Mesenchymal stem cell (in vitro differentiated cells and primary cell): Measurements from ENCODE around the gene PHTF1.

Experiments
- DNase-seq: peaks from one replicate; pipeline ENCODE4 v3.0.0-alpha.2; 2013
- H2AFZ ChIP-seq: one replicate; pipeline ENCODE4 v1.6.1; 2013; ENCODE audit warnings: low read depth, mild to moderate bottlenecking, control low read depth, inconsistent platforms, low read length, moderate library complexity
- H2AK5ac ChIP-seq: 2 replicates; pipeline ENCODE4 v1.6.1; 2013; ENCODE audit warnings: low read length, moderate library complexity, mild to moderate bottlenecking, inconsistent platforms; ENCODE audit not compliant: severe bottlenecking
- H2BK120ac ChIP-seq: one replicate; pipeline ENCODE4 v1.6.1; 2013; ENCODE audit warnings: low read depth, mild to moderate bottlenecking, inconsistent platforms, low read length, moderate library complexity
- H2BK12ac ChIP-seq, 2 experiments: one replicate each; pipeline ENCODE4 v1.6.1; 2013; ENCODE audit warnings: inconsistent platforms in 2 of 2, low read length in 2 of 2, mild to moderate bottlenecking in 2 of 2, moderate library complexity in 2 of 2, control low read depth in 1 of 2
- H2BK15ac ChIP-seq: one replicate; pipeline ENCODE4 v1.6.1; 2013; ENCODE audit warnings: mild to moderate bottlenecking, low read depth, inconsistent platforms; ENCODE audit not compliant: poor library complexity, severe bottlenecking
- H2BK5ac ChIP-seq: 2 replicates; pipeline ENCODE4 v1.6.1; 2013; ENCODE audit warnings: low read depth, mild to moderate bottlenecking, low read length, control low read depth, inconsistent platforms; ENCODE audit not compliant: poor library complexity, severe bottlenecking
- H3K14ac ChIP-seq, 2 experiments: one replicate each; pipeline ENCODE4 v1.6.1; 2013; ENCODE audit warnings: inconsistent platforms in 2 of 2, low read length in 2 of 2, control low read depth in 1 of 2, mild to moderate bottlenecking in 1 of 2, moderate library complexity in 1 of 2
- H3K18ac ChIP-seq, 2 experiments: one replicate each; pipeline ENCODE4 v1.6.1; 2013; ENCODE audit warnings: inconsistent platforms in 2 of 2, low read length in 2 of 2, control low read depth in 1 of 2, low read depth in 1 of 2, mild to moderate bottlenecking in 1 of 2
- H3K23ac ChIP-seq, 2 experiments: one replicate each; pipeline ENCODE4 v1.6.1; 2013; ENCODE audit warnings: inconsistent platforms in 2 of 2, low read length in 2 of 2, mild to moderate bottlenecking in 2 of 2, moderate library complexity in 2 of 2, control low read depth in 1 of 2
- H3K27ac ChIP-seq: 2 replicates; pipeline ENCODE4 v1.5.1; 2013; ENCODE audit warnings: mild to moderate bottlenecking, moderate library complexity, low read length, control low read depth, inconsistent platforms; ENCODE audit not compliant: poor library complexity, severe bottlenecking
- H3K27me3 ChIP-seq, 2 experiments: 2 replicates each; pipeline versions ENCODE4 v1.6.1 to v1.7.0; 2013; ENCODE audit warnings: low read length in 2 of 2, mild to moderate bottlenecking in 2 of 2, moderate library complexity in 2 of 2, control low read depth in 1 of 2, inconsistent platforms in 1 of 2; ENCODE audit not compliant: control insufficient read depth in 1 of 2, insufficient read depth in 1 of 2
- H3K36me3 ChIP-seq, 2 experiments: 2 replicates each; pipeline versions ENCODE4 v1.6.1 to v1.7.0; 2013; ENCODE audit warnings: low read length in 2 of 2, control low read depth in 1 of 2, inconsistent platforms in 1 of 2, low read depth in 1 of 2, mild to moderate bottlenecking in 1 of 2; ENCODE audit not compliant: insufficient read depth in 2 of 2, control insufficient read depth in 1 of 2
- H3K4ac ChIP-seq, 2 experiments: one replicate each; pipeline ENCODE4 v1.6.1; 2013; ENCODE audit warnings: inconsistent platforms in 2 of 2, low read length in 2 of 2, mild to moderate bottlenecking in 2 of 2, moderate library complexity in 2 of 2, control low read depth in 1 of 2, low read depth in 1 of 2
- H3K4me1 ChIP-seq: 2 replicates; pipeline ENCODE4 v1.6.1; 2013; ENCODE audit warnings: low read depth, low read length, control low read depth; ENCODE audit not compliant: control insufficient read depth, insufficient read depth
- H3K4me2 ChIP-seq: 2 replicates; pipeline ENCODE4 v1.6.1; 2013; ENCODE audit warnings: low read length, mild to moderate bottlenecking, inconsistent platforms; ENCODE audit not compliant: poor library complexity, severe bottlenecking
- H3K4me3 ChIP-seq, 2 experiments: 2 replicates each; pipeline versions ENCODE4 v1.5.1 to v1.7.0; 2013; ENCODE audit warnings: low read length in 2 of 2, mild to moderate bottlenecking in 2 of 2, control low read depth in 1 of 2, low read depth in 1 of 2; ENCODE audit not compliant: insufficient read depth in 1 of 2
- H3K79me1 ChIP-seq: replicated peaks from 2 replicates; pipeline ENCODE4 v1.6.1; 2013; ENCODE audit warnings: mild to moderate bottlenecking, control low read depth, low read length, inconsistent platforms; ENCODE audit not compliant: poor library complexity, severe bottlenecking
- H3K9ac ChIP-seq: 2 replicates; pipeline ENCODE4 v1.7.0; 2013; ENCODE audit warnings: mild to moderate bottlenecking, low read length, moderate library complexity
- H3K9me3 ChIP-seq: 2 replicates; pipeline ENCODE4 v1.7.0; 2013; ENCODE audit warnings: mild to moderate bottlenecking, low read length; ENCODE audit not compliant: control insufficient read depth
- H4K8ac ChIP-seq: one replicate; pipeline ENCODE4 v1.6.1; 2013; ENCODE audit warnings: inconsistent platforms, mild to moderate bottlenecking, low read length, moderate library complexity
- H4K91ac ChIP-seq: one replicate; pipeline ENCODE4 v1.6.1; 2013; ENCODE audit warnings: mild to moderate bottlenecking, low read length, inconsistent platforms
- WGBS: methylation state at CpG from one replicate; pipeline ENCODE4 v1.1.7; 2013; ENCODE audit warnings: mixed read lengths; 5-methylcytosine and 5-hydroxymethylcytosine counted together

The PHTF1 gene

GRCh38 chr1:113674591-113674990, 84.7 kb downstream of the PHTF1 start:
- WGBS = 98% methylated on average over 1 of the region's 1 CpG
- no peak overlapping the region for H3K23ac ChIP-seq

GRCh38 chr1:113672491-113672890, 86.8 kb downstream of the PHTF1 start:
- Histone ChIP-seq H3K23ac (no peak overlapping the region), H3K36me3 (peaks cover 0 to 21% of the 10 kb centered on the region in 2 experiments), H3K4ac (no peak overlapping the region), H3K18ac (no peak overlapping the region), H3K27me3 (no peaks in the 10 kb centered on the region), H4K91ac (no peak overlapping the region), H3K4me2 (no peak overlapping the region), H2BK120ac (no peak overlapping the region), H3K9ac (no peak overlapping the region), H3K27ac (no peak overlapping the region), H2BK15ac (no peak overlapping the region), H2AFZ (no peak overlapping the region), H2AK5ac (no peak overlapping the region), H3K4me3 (no peak overlapping the region), H3K14ac (no peak overlapping the region), H3K79me1 (no peaks in the 10 kb centered on the region), H3K9me3 (no peaks in the 10 kb centered on the region), H3K4me1 (peaks cover 2% of the 10 kb centered on the region), H2BK5ac (no peak overlapping the region), H2BK12ac (no peak overlapping the region), H4K8ac (no peak overlapping the region)
- DNase-seq = no peak
- 95% methylated on average over 4 of the region's 4 CpGs for WGBS

More at GRCh38 chr1:113674591-113674990, 84.7 kb downstream of the PHTF1 start:
- Histone ChIP-seq H4K8ac (no peak overlapping the region), H3K4me3 (no peak overlapping the region), H3K4me2 (no peak overlapping the region), H3K79me1 (no peaks in the 10 kb centered on the region), H2BK12ac (no peak overlapping the region), H3K27me3 (no peaks in the 10 kb centered on the region), H3K4me1 (peaks cover 2% of the 10 kb centered on the region), H3K4ac (no peak overlapping the region), H2BK15ac (no peak overlapping the region), H2BK5ac (no peak overlapping the region), H3K9ac (no peak overlapping the region), H2AFZ (no peak overlapping the region), H4K91ac (no peak overlapping the region), H2BK120ac (no peak overlapping the region), H2AK5ac (no peak overlapping the region), H3K9me3 (no peaks in the 10 kb centered on the region), H3K36me3 (peaks cover 0 to 21% of the 10 kb centered on the region in 2 experiments), H3K27ac (no peak overlapping the region), H3K18ac (no peak overlapping the region), H3K14ac (no peak overlapping the region)
- no peak for DNase-seq

DNA sequence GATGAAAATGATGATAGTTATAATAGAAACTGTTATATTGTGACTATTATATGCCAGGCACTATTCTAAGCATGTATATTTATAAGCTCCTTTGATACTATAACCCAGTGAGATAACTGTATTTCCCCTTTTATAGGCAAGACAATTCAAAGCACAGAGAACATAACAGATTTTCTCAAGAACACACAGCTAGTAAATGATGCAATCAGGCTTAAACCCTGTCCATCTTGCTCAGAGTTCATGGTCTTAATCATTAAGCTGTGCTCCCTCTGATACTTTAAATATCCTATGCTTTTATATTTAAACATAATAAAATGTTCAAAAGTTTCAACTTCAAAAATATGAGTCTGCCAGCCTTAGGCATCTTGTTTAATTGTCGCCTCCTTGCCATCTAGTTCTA, 88.6 kb downstream of the PHTF1 start:
- H3K9me3 ChIP-seq = peaks cover 3% of the 10 kb centered on the region
- H3K27ac ChIP-seq = no peak overlapping the region
- H3K9ac ChIP-seq = no peak overlapping the region
- no peak overlapping the region for H3K18ac ChIP-seq
- H3K79me1 ChIP-seq = no peaks in the 10 kb centered on the region
- H3K14ac ChIP-seq = no peak overlapping the region
- H2BK15ac ChIP-seq = no peak overlapping the region
- H4K91ac ChIP-seq = no peak overlapping the region
- DNase-seq = no peak
- no peak overlapping the region for H3K4me2 ChIP-seq
- no peaks in the 10 kb centered on the region for H3K27me3 ChIP-seq
- 100% methylated on average over 1 of the region's 1 CpG for WGBS
- H3K36me3 ChIP-seq = peaks cover 0 to 29% of the 10 kb centered on the region in 2 experiments
- no peak overlapping the region for H2BK120ac ChIP-seq
- no peak overlapping the region for H3K4ac ChIP-seq
- H2BK5ac ChIP-seq = no peak overlapping the region
- H2AK5ac ChIP-seq = no peak overlapping the region
- no peak overlapping the region for H2AFZ ChIP-seq
- no peaks in the 10 kb centered on the region for H3K4me1 ChIP-seq
- no peak overlapping the region for H3K4me3 ChIP-seq
- no peak overlapping the region for H4K8ac ChIP-seq
- H3K23ac ChIP-seq = no peak overlapping the region
- H2BK12ac ChIP-seq = no peak overlapping the region

DNA sequence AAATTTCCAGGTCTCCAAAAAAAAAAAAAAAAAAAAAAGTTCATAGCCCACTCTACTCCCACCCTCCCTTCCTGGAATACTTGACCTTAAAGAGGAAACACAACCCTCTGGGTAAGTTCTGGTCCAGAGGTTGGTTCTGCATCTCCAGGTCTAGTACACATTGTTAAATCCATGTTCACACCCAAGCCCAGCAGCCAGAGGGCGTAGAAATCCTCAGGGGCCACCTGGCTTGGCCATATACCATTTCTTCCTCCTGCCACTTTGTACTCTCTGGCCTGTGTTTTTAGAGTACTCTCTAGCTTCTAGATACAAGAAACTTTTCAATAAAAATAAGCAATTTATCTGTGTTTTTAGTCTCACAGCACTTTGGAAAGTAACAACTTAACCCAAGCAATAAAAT, 89.3 kb downstream of the PHTF1 start:
- no peak overlapping the region for H3K14ac ChIP-seq
- H4K8ac ChIP-seq = no peak overlapping the region
- no peak overlapping the region for H4K91ac ChIP-seq
- H2AFZ ChIP-seq = no peak overlapping the region
- H3K27me3 ChIP-seq = no peaks in the 10 kb centered on the region
- 100% methylated on average over 1 of the region's 1 CpG for WGBS
- H3K27ac ChIP-seq = no peak overlapping the region
- H2AK5ac ChIP-seq = no peak overlapping the region
- no peak overlapping the region for H3K9ac ChIP-seq
- H3K79me1 ChIP-seq = no peaks in the 10 kb centered on the region
- no peak overlapping the region for H3K23ac ChIP-seq
- no peak overlapping the region for H3K18ac ChIP-seq
- H3K9me3 ChIP-seq = peaks cover 3% of the 10 kb centered on the region
- no peak overlapping the region for H2BK120ac ChIP-seq
- no peak overlapping the region for H3K4me3 ChIP-seq
- H3K4me1 ChIP-seq = no peaks in the 10 kb centered on the region
- peaks cover 0 to 29% of the 10 kb centered on the region in 2 experiments for H3K36me3 ChIP-seq
- no peak overlapping the region for H3K4me2 ChIP-seq
- no peak overlapping the region for H2BK5ac ChIP-seq
- H2BK12ac ChIP-seq = no peak overlapping the region
- no peak overlapping the region for H3K4ac ChIP-seq
- no peak overlapping the region for H2BK15ac ChIP-seq
- DNase-seq = no peak
